Kidney capillary endothelial cell (primary cell): ENCODE measurements around the gene HIVEP3.

Experiments used
- DNase-seq: peaks from one replicate; pipeline ENCODE4 v3.0.0-alpha.2; 2018; ENCODE audit warnings: low spot score

Gene HIVEP3

GRCh38 chr1:41461790-41462679 lies 456.7 kb downstream of the HIVEP3 start:
- DNase-seq, result no peak

- no peak for DNase-seq
These were observed 461.7 kb downstream of the HIVEP3 start for GRCh38 chr1:41456847-41457540.
